GM21515 (cell line): ENCODE results near the gene LAG3.
"Not testable (repeated sequence)": the region's sequence is repeated elsewhere in the genome, so short reads cannot be mapped to it uniquely, and the experiment has no call there.

Source experiments
- ATAC-seq: cut with Tn5 transposase; IDR thresholded peaks from one replicate; pipeline ENCODE4 v1.9.1; 2021; ENCODE audit not compliant: unreplicated experiment

LAG3 gene

DNA sequence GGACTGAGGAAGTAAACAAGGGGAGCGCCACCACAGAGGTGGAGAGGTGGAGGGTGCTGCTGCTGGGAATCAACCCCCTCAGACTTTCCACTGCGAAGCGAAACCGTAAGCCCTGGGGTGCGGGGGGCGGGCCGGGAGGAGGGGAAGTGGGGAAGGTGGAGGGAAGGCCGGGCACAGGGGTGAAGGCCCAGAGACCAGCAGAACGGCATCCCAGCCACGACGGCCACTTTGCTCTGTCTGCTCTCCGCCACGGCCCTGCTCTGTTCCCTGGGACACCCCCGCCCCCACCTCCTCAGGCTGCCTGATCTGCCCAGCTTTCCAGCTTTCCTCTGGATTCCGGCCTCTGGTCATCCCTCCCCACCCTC, at the start of gene LAG3:
TSS of gene LAG3 (plus strand) at position 190 of the 365 bp plus-strand sequence. CDS start 333 bp downstream, outside the sequence.
- ATAC-seq, result no peak

DNA sequence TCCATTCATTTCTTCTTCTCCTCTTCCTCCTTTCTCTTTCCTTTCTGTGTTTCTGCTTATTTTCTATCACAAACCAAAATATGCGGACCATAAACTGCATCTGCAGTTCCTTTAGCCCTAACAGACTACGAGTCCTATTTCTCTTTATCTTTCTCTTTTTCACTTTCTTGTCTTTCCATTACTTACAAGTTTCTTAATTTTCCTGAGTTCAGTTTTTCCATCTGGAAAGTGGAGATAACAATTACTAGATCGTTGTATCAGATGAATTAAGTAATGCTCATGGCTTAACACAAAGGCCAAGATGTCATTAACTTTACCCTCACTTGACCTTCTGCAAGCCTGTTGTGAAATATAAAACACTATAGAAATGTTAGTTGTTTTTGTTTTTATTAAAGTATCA, 49.5 kb upstream of the LAG3 start:
- no peak for ATAC-seq

DNA sequence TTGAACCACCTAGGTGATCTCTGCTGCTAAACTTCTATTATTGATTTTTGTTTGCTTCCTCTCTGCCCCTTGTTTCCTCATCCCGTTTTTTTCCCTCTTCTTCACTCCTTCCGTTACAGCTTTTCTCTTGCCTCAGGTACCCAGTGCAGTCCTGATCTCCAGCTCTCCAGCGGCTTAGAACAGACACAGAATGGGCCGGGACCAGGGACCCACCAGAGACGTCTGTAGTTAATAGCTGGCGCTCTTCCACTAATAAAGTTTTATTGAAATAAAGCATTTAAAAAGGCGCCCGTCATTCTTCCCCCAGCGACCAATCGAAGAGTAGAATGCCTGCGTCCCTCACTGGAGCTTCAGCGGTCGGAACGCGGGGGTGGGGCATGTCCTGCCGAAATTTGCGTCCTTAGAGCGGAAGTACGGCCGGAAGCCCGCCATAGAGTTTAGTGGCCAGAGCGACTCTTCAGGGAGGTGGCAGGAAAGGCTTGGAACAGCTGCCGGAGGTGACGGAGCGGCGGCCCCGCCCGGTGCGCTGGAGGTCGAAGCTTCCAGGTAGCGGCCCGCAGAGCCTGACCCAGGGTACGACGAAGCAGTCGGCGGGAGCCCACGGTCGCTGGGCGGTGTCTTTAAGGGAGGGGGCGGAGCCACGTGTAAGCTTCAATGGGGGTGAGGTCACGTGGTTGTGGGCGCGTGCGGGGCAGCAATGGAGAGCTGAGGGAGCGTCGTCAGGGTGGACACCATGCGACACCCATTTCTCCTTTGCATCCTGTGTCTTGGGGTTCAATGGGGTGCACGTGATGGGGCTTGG, 48.5 kb upstream of the LAG3 start, which contains the start of gene COPS7A:
TSS of gene COPS7A (plus strand) at position 440 of the 802 bp plus-strand sequence. CDS start 611 bp downstream, outside the sequence.
- ATAC-seq, result peak; percentile 93

DNA sequence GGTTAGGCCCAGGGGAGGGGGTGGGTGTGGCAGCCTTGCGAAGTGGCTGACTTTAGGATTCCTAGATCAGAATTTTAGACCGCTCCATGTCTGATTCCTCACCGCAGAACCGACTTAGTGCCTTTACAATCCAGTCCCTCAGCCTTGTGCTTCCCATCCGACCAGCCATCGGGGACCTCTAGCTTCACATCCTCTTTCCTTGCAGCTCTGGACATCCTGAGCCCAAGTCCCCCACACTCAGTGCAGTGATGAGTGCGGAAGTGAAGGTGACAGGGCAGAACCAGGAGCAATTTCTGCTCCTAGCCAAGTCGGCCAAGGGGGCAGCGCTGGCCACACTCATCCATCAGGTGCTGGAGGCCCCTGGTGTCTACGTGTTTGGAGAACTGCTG, 47.9 kb upstream of the LAG3 start:
- peak; percentile 16 for ATAC-seq

DNA sequence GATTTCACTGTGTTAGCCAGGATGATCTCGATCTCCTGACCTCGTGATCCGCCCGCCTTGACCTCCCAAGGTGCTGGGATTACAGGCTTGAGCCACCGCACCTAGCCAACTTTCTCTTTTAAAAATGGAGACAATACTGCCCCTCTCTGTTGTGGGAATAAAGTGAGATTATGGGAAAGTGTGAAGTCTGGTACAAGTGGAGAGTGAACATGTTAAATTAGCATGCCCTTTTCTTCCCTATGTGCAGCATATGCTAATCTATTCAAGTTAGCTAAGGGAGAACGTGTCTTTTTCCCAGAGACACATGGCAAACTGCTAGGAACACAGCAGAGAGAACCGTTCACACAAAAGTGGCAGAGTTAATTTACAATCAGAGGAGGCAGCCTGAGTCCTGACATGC, 47.0 kb upstream of the LAG3 start:
- ATAC-seq, result no peak

DNA sequence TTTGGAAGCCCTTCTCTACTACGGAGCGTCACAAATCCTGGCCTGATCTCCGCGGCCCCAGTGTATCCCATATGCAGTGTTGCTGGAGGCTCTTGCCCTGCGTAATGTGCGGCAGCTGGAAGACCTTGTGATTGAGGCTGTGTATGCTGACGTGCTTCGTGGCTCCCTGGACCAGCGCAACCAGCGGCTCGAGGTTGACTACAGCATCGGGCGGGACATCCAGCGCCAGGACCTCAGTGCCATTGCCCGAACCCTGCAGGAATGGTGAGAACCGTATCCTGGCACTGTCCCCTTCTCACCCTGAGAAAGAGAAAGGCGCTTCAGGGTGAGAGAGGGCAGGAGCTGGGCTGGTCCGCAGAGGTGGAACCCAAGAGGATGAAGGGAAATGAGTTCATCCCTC, 43.1 kb upstream of the LAG3 start:
- ATAC-seq, result no peak

DNA sequence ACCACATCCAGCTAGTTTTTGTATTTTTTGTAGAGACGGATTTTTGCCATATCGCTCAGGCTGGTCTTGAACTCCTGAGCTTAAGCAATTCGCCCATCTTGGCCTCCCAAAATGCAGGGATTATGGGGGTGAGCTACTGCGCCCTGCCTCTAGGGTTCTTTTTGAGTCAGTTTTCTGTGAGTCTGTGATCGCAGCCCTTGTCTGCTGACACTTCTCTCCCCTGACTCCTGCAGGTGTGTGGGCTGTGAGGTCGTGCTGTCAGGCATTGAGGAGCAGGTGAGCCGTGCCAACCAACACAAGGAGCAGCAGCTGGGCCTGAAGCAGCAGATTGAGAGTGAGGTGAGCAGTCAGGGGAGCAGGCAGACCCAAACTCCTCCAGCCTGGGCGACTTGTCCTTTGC, 42.2 kb upstream of the LAG3 start:
- no peak for ATAC-seq

DNA sequence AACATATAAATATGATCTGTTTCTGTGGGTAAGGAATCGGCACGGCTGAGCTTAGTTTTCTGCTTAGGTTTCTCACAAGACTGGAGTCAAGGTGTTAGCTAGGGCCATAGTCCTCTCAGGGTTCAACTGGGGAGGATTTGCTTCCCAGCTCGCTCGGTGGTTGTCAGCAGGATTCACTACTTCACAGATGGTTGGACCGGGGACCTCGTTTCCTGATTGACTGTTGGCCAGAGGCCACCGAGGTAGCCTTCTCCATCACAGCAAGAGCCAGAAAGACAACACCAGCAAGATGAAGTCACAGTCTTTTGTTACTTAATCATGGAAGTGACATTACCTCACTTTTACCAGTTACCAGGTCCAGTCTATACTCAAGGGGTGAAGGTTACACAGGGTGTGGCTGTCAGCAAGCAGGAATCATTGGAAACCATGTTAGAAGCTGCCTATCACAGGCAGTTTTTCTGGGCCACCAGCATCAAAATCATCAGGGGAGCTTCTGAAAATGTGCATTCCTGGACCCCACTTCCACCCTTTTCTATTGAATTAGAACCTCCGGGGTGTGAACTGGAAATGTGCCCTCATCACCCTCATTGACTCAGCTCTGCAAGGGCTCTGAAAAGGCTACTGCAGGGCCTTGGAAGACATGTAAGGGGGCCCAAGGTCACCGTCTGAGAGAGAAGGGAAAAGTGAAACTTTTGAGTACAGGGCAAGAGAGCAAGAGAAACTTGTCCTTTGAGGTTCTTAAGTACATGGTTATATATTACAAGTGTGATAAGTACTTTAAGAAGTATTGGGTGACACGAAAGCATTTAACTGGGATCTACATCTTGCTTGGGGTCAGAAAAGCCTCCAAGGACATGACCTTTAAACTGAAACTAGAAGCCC, 37.6 kb upstream of the LAG3 start:
- no peak for ATAC-seq

DNA sequence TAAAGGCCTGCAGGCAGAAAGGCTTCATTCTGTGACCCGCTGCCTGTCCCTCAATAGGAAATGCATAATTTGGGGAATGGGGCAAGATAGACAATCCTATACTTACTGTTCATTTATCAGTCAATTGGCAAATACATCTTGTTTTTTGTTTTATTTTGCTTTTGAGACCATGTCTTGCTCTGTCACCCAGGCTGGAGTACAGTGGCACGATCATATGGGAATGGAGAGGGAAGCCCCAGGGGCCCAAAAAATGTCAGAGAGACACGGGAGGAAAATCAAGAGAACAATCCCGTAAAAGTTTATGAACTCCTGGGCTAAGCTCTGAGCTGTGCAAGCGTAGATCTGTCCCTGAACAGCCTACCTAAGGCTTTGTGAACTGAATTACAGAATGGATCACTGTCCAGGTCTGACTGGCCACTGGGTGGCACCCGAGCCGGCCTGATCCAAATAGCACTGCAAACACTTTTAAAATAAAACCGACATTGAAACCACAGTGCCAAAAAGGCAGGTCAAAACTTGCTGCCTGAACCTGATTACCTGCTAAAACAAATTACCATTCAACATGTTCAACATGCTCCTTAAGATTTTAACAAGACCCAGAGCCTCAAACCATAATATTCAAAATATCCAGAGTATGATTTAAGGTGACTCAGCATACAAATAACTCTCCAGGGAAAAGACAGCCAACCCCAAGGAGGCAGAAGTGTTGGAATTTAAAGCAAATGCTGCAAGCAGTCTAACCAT, 36.7 kb upstream of the LAG3 start:
- no peak for ATAC-seq

DNA sequence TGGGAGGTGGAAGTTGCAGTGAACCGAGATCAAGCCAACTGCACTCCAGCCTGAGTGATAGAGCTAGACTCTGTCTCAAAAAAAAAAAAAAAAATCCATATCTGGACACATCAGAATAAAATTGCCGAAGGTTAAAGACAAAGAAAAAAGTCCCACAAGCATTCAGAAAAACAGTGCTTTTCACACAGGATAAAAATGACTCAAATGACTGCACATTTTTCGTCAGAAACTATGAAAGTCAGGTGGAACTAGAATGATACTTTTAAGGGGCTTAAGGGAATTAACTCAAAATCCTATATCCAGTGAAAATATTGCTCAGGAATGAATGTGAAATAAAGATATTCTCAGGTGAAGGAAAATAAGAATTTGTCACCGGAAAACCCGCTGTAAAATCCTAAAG, 35.6 kb upstream of the LAG3 start:
- ATAC-seq, result no peak

DNA sequence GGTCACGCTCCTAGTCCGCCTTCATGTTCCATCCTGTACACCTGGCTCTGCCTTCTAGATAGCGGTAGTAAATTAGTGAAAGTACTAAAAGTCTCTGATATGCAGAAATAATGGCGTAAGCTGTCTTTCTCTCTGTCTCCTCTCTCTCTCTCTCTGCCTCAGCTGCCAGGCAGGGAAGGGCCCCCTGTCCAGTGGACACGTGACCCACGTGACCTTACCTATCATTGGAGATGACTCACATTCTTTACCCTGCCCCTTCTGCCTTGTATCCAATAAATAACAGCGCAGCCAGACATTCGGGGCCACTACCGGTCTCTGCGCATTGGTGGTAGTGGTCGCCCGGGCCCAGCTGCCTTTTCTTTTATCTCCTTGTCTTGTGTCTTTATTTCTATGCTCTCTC, 30.2 kb upstream of the LAG3 start:
- ATAC-seq, result not testable (repeated sequence)

DNA sequence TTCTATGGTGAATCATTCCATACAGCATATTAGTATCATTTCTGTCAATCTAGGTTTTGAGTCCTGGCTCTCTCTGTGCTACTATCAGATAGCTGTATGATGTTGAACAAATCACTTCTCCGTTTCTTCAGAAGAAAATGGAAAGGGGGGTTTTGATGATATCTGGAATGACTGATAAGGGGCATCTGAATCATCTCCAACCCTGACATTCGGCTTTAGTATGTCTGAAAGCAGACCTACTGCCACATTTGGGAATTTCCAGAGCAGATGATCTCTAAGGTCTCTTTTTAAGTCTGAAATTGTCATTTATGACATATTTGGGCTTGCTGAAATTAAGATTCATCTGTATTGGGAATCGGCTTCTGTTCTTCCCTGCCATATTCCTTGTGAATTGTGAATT, 29.5 kb upstream of the LAG3 start:
- no peak for ATAC-seq

DNA sequence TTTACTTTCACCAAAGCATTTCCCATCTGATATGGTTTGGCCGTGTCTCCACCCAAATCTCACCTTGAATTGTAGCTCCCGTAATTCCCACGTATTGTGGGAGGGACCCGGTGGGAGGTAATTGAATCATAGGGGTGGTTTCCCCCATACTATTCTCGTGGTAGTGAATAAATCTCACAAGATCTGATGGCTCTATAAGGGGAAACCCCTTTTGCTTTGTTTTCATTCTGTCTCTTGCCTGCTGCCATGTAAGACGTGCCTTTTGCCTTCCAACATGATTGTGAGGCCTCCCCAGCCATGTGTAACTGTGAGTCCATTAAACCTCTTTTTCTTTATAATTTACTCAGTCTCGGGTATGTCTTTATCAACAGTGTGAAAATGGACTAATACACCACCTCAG, 29.0 kb upstream of the LAG3 start:
- not testable (repeated sequence) for ATAC-seq

DNA sequence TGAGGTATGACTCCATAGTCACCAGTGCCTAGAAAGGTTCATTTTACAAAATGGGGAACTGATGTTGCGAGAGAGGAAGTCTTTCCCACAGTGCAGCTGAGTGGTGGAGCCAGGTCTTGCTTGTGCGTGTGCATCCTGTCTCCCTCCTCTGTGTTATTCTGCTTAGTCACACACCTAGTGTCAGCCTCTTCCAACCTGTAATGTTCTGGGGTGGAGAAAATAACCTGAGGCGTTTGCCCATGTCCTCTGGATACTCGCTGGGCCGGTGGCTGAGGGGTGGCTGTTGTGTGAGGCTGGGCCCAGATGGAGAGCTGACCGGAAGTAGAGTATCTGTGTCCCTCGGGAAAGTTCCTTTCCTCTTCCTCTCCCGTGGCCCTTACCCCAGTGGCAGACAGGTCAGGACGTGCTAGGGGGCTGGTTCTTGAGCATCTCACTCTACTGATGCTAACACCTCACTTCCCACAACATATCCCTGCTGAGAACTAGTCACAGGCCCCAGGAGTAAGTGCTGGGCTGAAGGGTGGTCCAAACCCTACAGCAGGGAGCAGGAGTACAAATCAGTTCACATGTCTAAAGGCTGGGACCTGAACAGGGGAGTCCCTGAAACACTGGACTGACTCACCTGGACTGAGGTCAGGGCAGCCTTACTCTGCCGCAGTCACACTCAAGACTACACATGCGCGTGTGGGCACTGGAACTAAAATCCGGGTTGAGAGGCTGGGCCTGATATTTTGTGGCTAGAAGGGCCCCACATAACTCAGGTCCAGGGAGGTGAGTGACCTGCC, 26.4 kb upstream of the LAG3 start:
- ATAC-seq, result no peak

DNA sequence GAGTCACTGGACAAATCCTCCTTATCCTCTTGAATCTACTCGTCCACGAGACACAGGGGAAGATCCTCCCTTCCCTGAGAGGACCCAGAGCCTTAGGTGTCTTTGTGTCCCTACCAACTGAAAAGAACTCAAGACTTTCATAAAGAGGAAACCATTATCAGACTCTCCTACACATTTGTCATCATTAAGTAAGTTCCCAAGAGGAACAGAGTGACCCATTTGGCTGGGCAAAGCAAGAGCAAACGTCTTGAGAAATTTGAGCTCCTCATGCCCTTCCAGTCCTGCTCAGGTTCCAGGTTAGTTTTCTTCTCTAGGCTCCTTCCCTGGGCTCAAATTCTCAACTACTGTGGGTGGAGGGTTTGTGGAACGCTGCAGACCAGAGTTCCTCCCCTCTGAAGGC, 25.1 kb upstream of the LAG3 start:
- no peak for ATAC-seq

DNA sequence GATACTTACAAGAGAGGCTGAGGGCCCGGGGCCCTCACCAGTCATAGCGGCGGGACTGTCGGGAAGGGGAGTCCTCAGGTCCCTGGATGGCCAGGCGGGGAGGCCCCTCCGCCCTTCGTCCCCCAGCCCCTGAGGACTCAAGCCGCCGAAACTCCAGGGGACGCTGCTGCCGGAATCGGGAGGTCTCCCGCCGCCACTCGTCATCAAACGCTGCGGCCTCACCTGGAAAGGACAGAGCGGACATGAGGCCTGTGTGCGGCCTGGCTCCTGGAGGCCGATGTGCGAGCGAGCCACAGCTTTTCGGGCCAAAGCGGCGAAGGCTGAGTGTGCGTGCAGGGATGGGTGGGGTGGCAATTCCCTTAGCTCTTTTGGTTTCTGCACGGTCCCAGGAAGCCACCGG, 23.6 kb upstream of the LAG3 start:
- no peak for ATAC-seq

DNA sequence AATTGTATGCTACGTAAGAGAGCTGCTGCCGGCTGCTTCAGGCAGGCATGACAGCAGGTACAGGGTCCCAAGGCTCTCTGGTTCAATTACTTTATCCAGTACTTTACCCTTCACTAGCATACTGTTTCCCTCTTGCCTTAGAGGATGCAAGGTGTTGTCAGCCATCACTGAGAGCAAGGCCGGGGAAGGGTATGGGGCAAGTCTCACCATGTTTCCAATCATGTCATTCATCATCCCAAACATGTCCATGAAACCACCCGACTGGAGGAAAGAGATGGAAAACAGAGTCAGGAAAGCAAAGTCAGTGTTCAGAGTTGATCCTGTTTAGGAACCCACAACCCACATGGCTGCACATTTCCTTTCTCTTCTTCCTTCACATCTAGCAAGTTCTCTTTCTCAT, 21.8 kb upstream of the LAG3 start:
- no peak for ATAC-seq

DNA sequence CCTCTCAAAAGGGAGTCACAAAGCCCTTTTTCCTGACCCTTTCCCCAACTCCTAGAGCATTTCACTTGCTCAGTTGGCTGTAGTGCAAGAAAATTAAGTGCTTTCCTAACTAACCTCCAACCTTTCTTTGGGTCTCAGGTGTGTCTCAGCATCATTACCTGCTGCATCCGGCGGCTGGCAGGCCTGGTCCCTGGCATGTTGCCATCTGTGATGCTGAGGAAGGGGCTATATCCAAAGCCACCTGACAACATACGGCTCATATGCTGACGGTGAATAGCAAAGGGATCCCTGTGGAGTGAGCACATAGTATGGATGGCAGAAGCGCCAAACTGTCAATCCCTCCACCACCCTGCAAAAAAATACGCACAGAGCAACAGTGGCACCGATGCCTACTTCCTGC, 20.6 kb upstream of the LAG3 start:
- no peak for ATAC-seq

DNA sequence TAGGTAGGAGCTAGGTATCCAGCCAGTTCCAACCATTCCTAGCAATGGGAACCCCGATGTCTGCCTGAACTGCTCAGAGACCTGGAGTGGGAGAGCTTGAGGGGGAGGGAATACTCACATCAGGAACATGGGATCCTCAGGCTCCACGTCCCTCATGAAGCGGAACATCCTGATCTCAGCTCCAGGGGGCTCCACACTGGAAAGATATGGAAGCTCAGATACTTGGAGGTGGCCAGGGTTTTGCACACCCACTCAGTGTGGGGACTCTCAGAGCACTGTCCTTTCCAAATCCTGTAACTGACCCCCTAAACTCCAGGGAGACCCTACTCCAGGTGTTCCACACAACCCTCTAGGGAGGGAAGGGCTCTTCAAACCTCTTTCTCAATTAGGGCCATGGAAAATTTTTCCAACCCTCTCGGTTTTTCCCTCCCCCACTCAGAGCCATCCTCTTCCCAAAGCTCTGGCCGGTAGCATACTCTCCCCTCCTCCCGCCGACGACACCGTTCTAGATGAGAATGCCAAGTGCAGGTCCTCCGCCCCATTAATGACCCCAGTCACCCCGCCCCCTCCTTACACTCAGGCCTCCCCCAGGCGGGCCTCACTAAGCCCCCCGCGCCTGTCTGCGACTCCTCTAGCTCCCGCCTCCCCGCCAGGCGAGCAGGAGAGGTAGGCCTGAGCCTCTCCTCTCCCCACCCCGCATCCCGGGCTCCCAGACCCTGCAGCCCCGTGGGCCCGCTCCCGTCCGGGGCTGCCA, 20.0 kb upstream of the LAG3 start:
- peak; percentile 6 for ATAC-seq
